ENCODE results near the gene CNGA4. TPM values are rescaled to one million over a fixed set of nuclear protein-coding genes. Genes with fewer than 3 reads are reported as not detected.
A peak's percentile ranks its signal among the peaks of the same experiment; 100 is the strongest.
"Not testable (repeated sequence)": the region's sequence is repeated elsewhere in the genome, so short reads cannot be mapped to it uniquely, and the experiment has no call there.

CNGA4 gene
- polyA plus RNA-seq, 1 donor from 2014 or later, result not detected

GRCh38 chr11:6237761-6238302, 1.1 kb upstream of the CNGA4 start:
- peaks cover 7% of the 10 kb centered on the region for H3K27me3 Mint-ChIP-seq
- no peak overlapping the region for H3K4me3 Mint-ChIP-seq
- H3K36me3 Mint-ChIP-seq, result peaks cover 2% of the 10 kb centered on the region
- H3K9me3 Mint-ChIP-seq, result no peaks in the 10 kb centered on the region
- H3K27ac Mint-ChIP-seq, result no peak overlapping the region
- H3K4me1 Mint-ChIP-seq, result peaks cover 8 to 20% (median 13%) of the 10 kb centered on the region in 3 donors

GRCh38 chr11:6240139-6240538, 1.2 kb downstream of the CNGA4 start:
- Mint-ChIP-seq H3K9me3 (no peaks in the 10 kb centered on the region), H3K27ac (no peak overlapping the region), H3K4me1 (peaks cover 2 to 7% (median 4%) of the 10 kb centered on the region in 3 donors), H3K4me3 (no peak overlapping the region), H3K36me3 (peaks cover 2% of the 10 kb centered on the region), H3K27me3 (peaks cover 12% of the 10 kb centered on the region)

GRCh38 chr11:6240781-6241180, 1.9 kb downstream of the CNGA4 start:
- H3K9me3 Mint-ChIP-seq, result no peaks in the 10 kb centered on the region
- no peak overlapping the region for H3K27ac Mint-ChIP-seq
- H3K27me3 Mint-ChIP-seq, result peaks cover 12% of the 10 kb centered on the region
- no peak overlapping the region for H3K4me3 Mint-ChIP-seq
- peaks cover 2% of the 10 kb centered on the region for H3K36me3 Mint-ChIP-seq
- H3K4me1 Mint-ChIP-seq, result peaks cover 0 to 4% (median 0%) of the 10 kb centered on the region in 3 donors

GRCh38 chr11:6241316-6241715, 2.4 kb downstream of the CNGA4 start:
- Mint-ChIP-seq H3K4me1 (peaks cover 0 to 4% (median 0%) of the 10 kb centered on the region in 3 donors), H3K27me3 (peaks cover 12% of the 10 kb centered on the region), H3K4me3 (no peak overlapping the region), H3K9me3 (no peaks in the 10 kb centered on the region), H3K36me3 (peaks cover 2% of the 10 kb centered on the region), H3K27ac (no peak overlapping the region)

- H3K27ac Mint-ChIP-seq, result no peak overlapping the region
- no peaks in the 10 kb centered on the region for H3K4me1 Mint-ChIP-seq
- peaks cover 8% of the 10 kb centered on the region for H3K27me3 Mint-ChIP-seq
- H3K9me3 Mint-ChIP-seq, result no peaks in the 10 kb centered on the region
- peaks cover 2% of the 10 kb centered on the region for H3K36me3 Mint-ChIP-seq
- no peak overlapping the region for H3K4me3 Mint-ChIP-seq
Observed at GRCh38 chr11:6245536-6245935, 6.6 kb downstream of the CNGA4 start.

GRCh38 chr11:6248248-6248647, 9.4 kb downstream of the CNGA4 start:
- H3K36me3 Mint-ChIP-seq, result no peaks in the 10 kb centered on the region
- H3K9me3 Mint-ChIP-seq, result no peaks in the 10 kb centered on the region
- no peak overlapping the region for H3K4me3 Mint-ChIP-seq
- no peaks in the 10 kb centered on the region for H3K4me1 Mint-ChIP-seq
- H3K27me3 Mint-ChIP-seq, result peaks cover 5% of the 10 kb centered on the region
- no peak overlapping the region for H3K27ac Mint-ChIP-seq

- not testable (repeated sequence) for H3K4me1 Mint-ChIP-seq, H3K9me3 Mint-ChIP-seq, H3K27me3 Mint-ChIP-seq, H3K36me3 Mint-ChIP-seq, H3K4me3 Mint-ChIP-seq, H3K27ac Mint-ChIP-seq
Observed at GRCh38 chr11:6248897-6249296, 10.0 kb downstream of the CNGA4 start.

- H3K27me3 Mint-ChIP-seq, result no peaks in the 10 kb centered on the region
- H3K4me3 Mint-ChIP-seq, result no peak overlapping the region
- no peaks in the 10 kb centered on the region for H3K36me3 Mint-ChIP-seq
- H3K4me1 Mint-ChIP-seq, result no peaks in the 10 kb centered on the region
- no peaks in the 10 kb centered on the region for H3K9me3 Mint-ChIP-seq
- H3K27ac Mint-ChIP-seq, result no peak overlapping the region
Observed at GRCh38 chr11:6249770-6250555, 11.1 kb downstream of the CNGA4 start.

- H3K4me3 Mint-ChIP-seq, result no peak overlapping the region
Observed at GRCh38 chr11:6251120-6251733, 12.3 kb downstream of the CNGA4 start.

GRCh38 chr11:6251990-6252473, 13.1 kb downstream of the CNGA4 start:
- H3K27ac Mint-ChIP-seq, result no peak overlapping the region
- no peaks in the 10 kb centered on the region for H3K9me3 Mint-ChIP-seq
- no peak overlapping the region for H3K4me3 Mint-ChIP-seq
- no peaks in the 10 kb centered on the region for H3K27me3 Mint-ChIP-seq
- H3K4me1 Mint-ChIP-seq, result no peaks in the 10 kb centered on the region
- H3K36me3 Mint-ChIP-seq, result no peaks in the 10 kb centered on the region

More at GRCh38 chr11:6251120-6251733, 12.3 kb downstream of the CNGA4 start:
- H3K4me1 Mint-ChIP-seq, result no peaks in the 10 kb centered on the region
- no peaks in the 10 kb centered on the region for H3K36me3 Mint-ChIP-seq
- H3K9me3 Mint-ChIP-seq, result no peaks in the 10 kb centered on the region
- H3K27ac Mint-ChIP-seq, result no peak overlapping the region
- no peaks in the 10 kb centered on the region for H3K27me3 Mint-ChIP-seq

GRCh38 chr11:6253197-6253596, 14.3 kb downstream of the CNGA4 start:
- H3K27me3 Mint-ChIP-seq, result no peaks in the 10 kb centered on the region
- no peak overlapping the region for H3K27ac Mint-ChIP-seq
- no peaks in the 10 kb centered on the region for H3K36me3 Mint-ChIP-seq
- H3K4me3 Mint-ChIP-seq, result no peak overlapping the region
- H3K9me3 Mint-ChIP-seq, result no peaks in the 10 kb centered on the region
- H3K4me1 Mint-ChIP-seq, result no peaks in the 10 kb centered on the region

- Mint-ChIP-seq H3K27ac (no peak overlapping the region), H3K36me3 (no peaks in the 10 kb centered on the region), H3K9me3 (no peaks in the 10 kb centered on the region), H3K4me3 (peak overlapping the region in 2 of 4 donors; percentile 39 to 77), H3K4me1 (peaks cover 0 to 2% (median 1%) of the 10 kb centered on the region in 3 donors), H3K27me3 (peaks cover 10% of the 10 kb centered on the region)
Observed at GRCh38 chr11:6258141-6258540, 19.3 kb downstream of the CNGA4 start.

GRCh38 chr11:6258571-6259081, 19.7 kb downstream of the CNGA4 start:
- H3K4me1 Mint-ChIP-seq, result peaks cover 0 to 2% (median 1%) of the 10 kb centered on the region in 3 donors
- peak overlapping the region in 3 of 4 donors; percentile 18 to 77 (median 39) for H3K4me3 Mint-ChIP-seq
- no peaks in the 10 kb centered on the region for H3K36me3 Mint-ChIP-seq
- peaks cover 10% of the 10 kb centered on the region for H3K27me3 Mint-ChIP-seq
- H3K9me3 Mint-ChIP-seq, result no peaks in the 10 kb centered on the region
- no peak overlapping the region for H3K27ac Mint-ChIP-seq

- Mint-ChIP-seq H3K4me1 (peaks cover 0 to 2% (median 1%) of the 10 kb centered on the region in 3 donors), H3K4me3 (no peak overlapping the region), H3K27ac (no peak overlapping the region), H3K9me3 (no peaks in the 10 kb centered on the region), H3K36me3 (no peaks in the 10 kb centered on the region), H3K27me3 (peaks cover 15% of the 10 kb centered on the region)
Observed at GRCh38 chr11:6260207-6260726, 21.4 kb downstream of the CNGA4 start.

- H3K4me3 Mint-ChIP-seq, result no peak overlapping the region
- H3K27ac Mint-ChIP-seq, result no peak overlapping the region
- H3K27me3 Mint-ChIP-seq, result peaks cover 17% of the 10 kb centered on the region
- peaks cover 0 to 2% (median 1%) of the 10 kb centered on the region in 3 donors for H3K4me1 Mint-ChIP-seq
- no peaks in the 10 kb centered on the region for H3K36me3 Mint-ChIP-seq
- H3K9me3 Mint-ChIP-seq, result no peaks in the 10 kb centered on the region
Observed at GRCh38 chr11:6263662-6264061, 24.8 kb downstream of the CNGA4 start.

Measured in IgD-negative memory B cell (primary cell).